HUES6 (cell line): ENCODE results near the gene ZNF804A.

Experiments
- H3K27ac ChIP-seq: 2 replicates; pipeline ENCODE4 v1.7.0; 2013; ENCODE audit warnings: low read depth, mild to moderate bottlenecking, low read length, inconsistent platforms
- H3K27me3 ChIP-seq: 2 replicates; pipeline ENCODE4 v1.6.1; 2013; ENCODE audit warnings: low read length; ENCODE audit not compliant: control insufficient read depth, insufficient read depth
- H3K36me3 ChIP-seq: 2 replicates; pipeline ENCODE4 v1.6.1; 2013; ENCODE audit warnings: low read length; ENCODE audit not compliant: control insufficient read depth, insufficient read depth
- H3K4me1 ChIP-seq: 2 replicates; pipeline ENCODE4 v1.6.1; 2013; ENCODE audit warnings: low read length; ENCODE audit not compliant: control insufficient read depth, insufficient read depth
- H3K4me3 ChIP-seq: 2 replicates; pipeline ENCODE4 v1.5.1; 2013; ENCODE audit warnings: low read depth, low read length
- H3K9ac ChIP-seq: one replicate; pipeline ENCODE4 v1.6.1; 2013; ENCODE audit warnings: mild to moderate bottlenecking, low read length
- H3K9me3 ChIP-seq: 2 replicates; pipeline ENCODE4 v1.6.1; 2013; ENCODE audit warnings: low read depth, low read length; ENCODE audit not compliant: control insufficient read depth, insufficient read depth

ZNF804A gene

DNA sequence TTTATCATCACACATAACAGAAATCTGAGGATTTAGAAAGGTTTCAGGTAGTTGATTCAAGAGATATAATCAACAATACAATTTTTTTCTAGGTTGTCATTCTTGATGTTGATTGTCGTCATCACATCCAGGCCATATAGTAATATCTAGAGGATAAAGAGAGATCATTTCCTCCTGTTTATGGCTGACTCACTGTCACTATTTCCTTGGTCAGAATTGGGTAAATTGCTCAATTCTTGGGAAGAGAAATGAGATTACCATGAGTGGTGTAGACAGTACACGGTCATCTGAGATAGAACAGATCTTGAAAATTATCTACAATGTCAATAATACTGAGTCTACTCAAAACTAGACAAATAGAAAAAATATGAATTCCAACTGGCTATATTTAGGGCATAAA is 78.8 kb downstream of the ZNF804A start:
- H3K9ac ChIP-seq, result no peak overlapping the region
- no peaks in the 10 kb centered on the region for H3K27me3 ChIP-seq
- no peaks in the 10 kb centered on the region for H3K36me3 ChIP-seq
- H3K4me1 ChIP-seq, result no peaks in the 10 kb centered on the region
- peaks cover 14% of the 10 kb centered on the region for H3K9me3 ChIP-seq
- no peak overlapping the region for H3K4me3 ChIP-seq
- H3K27ac ChIP-seq, result no peak overlapping the region

GRCh38 chr2:184679219-184680018 is 81.1 kb downstream of the ZNF804A start:
- no peak overlapping the region for H3K27ac ChIP-seq
- H3K9me3 ChIP-seq, result peaks cover 14% of the 10 kb centered on the region
- H3K4me3 ChIP-seq, result no peak overlapping the region
- no peaks in the 10 kb centered on the region for H3K36me3 ChIP-seq
- no peaks in the 10 kb centered on the region for H3K27me3 ChIP-seq
- no peak overlapping the region for H3K9ac ChIP-seq
- no peaks in the 10 kb centered on the region for H3K4me1 ChIP-seq

DNA sequence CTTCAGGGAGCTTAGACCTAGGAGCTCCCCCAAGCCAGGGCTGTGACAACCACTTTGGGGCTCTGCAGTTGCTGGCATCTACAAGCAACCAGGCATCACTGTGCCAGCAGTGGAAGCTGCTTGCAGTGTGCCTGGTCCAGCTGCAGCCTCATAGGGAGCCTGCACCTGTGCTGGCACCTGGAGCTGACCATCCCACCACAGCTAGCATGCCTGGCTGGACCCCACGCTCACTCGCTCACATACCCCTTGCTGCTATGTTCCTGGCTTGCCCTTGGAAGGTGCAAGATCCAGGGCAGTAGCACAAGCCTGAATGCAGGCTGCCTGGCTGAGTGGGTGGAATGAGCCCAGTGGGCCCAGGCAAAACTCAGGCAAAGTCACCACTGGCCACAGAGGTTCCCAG is 82.5 kb downstream of the ZNF804A start:
- no peaks in the 10 kb centered on the region for H3K27me3 ChIP-seq
- no peaks in the 10 kb centered on the region for H3K36me3 ChIP-seq
- H3K9me3 ChIP-seq, result peaks cover 14% of the 10 kb centered on the region
- H3K9ac ChIP-seq, result no peak overlapping the region
- no peak overlapping the region for H3K27ac ChIP-seq
- H3K4me1 ChIP-seq, result no peaks in the 10 kb centered on the region
- no peak overlapping the region for H3K4me3 ChIP-seq

GRCh38 chr2:184681642-184682321 is 83.5 kb downstream of the ZNF804A start:
- Histone ChIP-seq H3K4me3 (no peak overlapping the region), H3K9ac (no peak overlapping the region), H3K27ac (no peak overlapping the region), H3K9me3 (peaks cover 14% of the 10 kb centered on the region), H3K4me1 (no peaks in the 10 kb centered on the region), H3K36me3 (no peaks in the 10 kb centered on the region), H3K27me3 (no peaks in the 10 kb centered on the region)

DNA sequence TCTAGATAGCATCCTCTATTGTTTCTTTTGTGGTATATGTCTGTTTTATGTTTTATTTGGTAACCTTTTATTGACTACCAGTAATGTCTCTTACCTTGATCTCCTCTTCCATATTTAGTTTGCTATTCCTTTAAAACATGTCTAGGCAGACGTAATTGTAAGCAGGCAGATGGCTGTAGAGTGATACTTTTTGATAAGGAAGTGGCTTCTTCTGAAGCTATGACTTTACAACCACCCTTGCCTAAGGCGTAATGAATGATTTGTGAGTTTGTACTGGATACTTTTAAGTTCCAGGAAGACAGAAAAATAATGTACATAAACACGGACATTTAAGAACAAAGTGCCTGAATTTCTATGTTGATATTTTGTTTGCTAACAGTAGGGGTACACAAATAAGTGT is 85.6 kb downstream of the ZNF804A start:
- H3K9me3 ChIP-seq, result peaks cover 14% of the 10 kb centered on the region
- H3K9ac ChIP-seq, result no peak overlapping the region
- H3K4me1 ChIP-seq, result no peaks in the 10 kb centered on the region
- no peak overlapping the region for H3K27ac ChIP-seq
- H3K36me3 ChIP-seq, result no peaks in the 10 kb centered on the region
- H3K27me3 ChIP-seq, result no peaks in the 10 kb centered on the region
- H3K4me3 ChIP-seq, result no peak overlapping the region

DNA sequence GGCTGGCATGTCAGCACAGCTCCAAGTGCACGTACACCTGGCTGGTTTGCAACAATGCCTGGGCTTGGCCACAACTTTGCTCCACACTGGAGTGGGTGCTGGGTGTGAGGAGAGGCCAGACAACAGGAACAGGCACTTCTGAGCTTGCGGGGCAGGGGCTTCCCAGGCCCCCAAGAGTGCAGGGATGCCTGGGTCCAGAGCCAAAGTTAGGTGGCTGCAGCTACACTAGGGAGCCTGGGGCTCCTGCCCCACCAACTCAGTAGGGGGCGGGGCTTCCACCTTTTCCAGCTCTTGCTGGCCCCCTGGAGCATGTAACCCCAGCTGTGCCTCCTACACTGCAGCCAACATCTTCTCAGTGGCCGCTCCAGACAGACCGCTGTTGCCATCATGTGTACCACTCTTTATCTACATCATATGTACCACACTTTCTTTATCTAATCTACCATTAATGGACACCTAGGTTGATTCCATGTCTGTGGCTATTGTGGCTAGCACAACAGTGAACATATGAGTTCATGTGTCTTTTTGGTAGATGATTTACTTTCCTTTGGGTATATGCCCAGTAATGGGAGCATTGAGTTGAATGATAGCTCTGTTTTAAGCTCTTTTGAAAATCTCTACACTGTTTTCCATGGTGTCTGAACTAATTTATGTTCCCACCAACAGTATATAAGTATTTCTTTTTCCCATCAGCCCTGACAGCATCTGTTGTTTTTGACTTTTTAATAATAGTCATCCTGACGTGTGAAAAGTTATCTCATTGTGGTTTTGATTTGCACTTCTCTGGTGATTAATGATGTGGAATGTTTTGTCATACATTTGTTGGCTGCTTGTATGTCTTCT is 87.9 kb downstream of the ZNF804A start:
- no peaks in the 10 kb centered on the region for H3K36me3 ChIP-seq
- H3K4me3 ChIP-seq, result no peak overlapping the region
- H3K4me1 ChIP-seq, result no peaks in the 10 kb centered on the region
- no peak overlapping the region for H3K9ac ChIP-seq
- no peak overlapping the region for H3K27ac ChIP-seq
- no peaks in the 10 kb centered on the region for H3K9me3 ChIP-seq
- no peaks in the 10 kb centered on the region for H3K27me3 ChIP-seq

DNA sequence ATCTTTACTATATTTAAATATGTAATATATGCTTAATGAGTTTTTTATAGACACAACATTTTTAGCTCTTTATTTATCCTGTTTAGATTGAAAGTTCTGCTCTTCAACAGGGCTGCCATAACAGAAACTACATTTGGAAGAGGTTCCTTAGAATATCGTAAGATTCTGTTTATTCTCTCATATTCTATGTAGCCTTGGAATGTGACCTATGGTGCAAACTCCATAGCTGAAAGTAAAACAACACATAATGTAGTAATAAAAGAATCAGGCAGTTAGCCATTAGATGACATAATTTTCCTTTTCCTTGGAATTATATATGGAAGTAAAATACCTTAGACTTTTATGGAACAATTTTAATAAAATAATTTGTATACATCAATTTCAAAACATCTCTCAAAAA is 91.3 kb downstream of the ZNF804A start:
- Histone ChIP-seq H3K4me3 (no peak overlapping the region), H3K9ac (no peak overlapping the region), H3K9me3 (no peaks in the 10 kb centered on the region), H3K36me3 (no peaks in the 10 kb centered on the region), H3K27ac (no peak overlapping the region), H3K27me3 (no peaks in the 10 kb centered on the region), H3K4me1 (no peaks in the 10 kb centered on the region)

DNA sequence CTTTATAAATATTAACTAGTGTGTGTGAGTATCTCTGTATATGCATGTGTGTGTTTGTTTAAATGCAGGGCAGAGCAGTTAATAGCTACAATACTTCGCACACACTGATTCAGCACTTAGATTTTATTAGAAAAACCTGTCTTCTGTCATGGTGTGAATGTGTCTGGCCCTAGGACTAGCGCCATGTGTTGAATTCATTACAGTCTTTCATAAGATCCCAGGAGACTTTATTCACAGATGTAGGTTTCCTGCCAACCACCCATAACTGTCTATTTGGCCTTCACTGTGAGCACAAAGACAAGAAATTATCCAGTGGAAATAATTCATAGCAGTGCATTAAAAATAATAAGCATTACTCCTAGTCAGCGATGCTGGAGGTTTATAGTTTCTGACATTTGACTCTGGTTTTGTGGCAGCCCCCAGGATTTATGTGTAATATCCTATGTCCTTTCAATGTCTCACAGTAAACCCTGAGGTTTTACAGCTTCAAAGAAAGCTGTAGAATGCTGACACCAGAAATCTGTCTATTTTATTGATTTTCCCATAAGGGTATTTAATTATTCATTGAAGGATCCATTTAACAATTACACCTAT is 93.9 kb downstream of the ZNF804A start:
- Histone ChIP-seq H3K36me3 (no peaks in the 10 kb centered on the region), H3K4me3 (no peak overlapping the region), H3K27ac (no peak overlapping the region), H3K27me3 (no peaks in the 10 kb centered on the region), H3K9ac (no peak overlapping the region), H3K9me3 (no peaks in the 10 kb centered on the region), H3K4me1 (no peaks in the 10 kb centered on the region)

- Histone ChIP-seq H3K36me3 (no peaks in the 10 kb centered on the region), H3K9ac (no peak overlapping the region), H3K4me1 (no peaks in the 10 kb centered on the region), H3K27ac (no peak overlapping the region), H3K4me3 (no peak overlapping the region), H3K9me3 (no peaks in the 10 kb centered on the region), H3K27me3 (no peaks in the 10 kb centered on the region)
Observed at GRCh38 chr2:184696644-184697043, 98.3 kb downstream of the ZNF804A start.

GRCh38 chr2:184698476-184698875 is 100.1 kb downstream of the ZNF804A start:
- Histone ChIP-seq H3K9ac (no peak overlapping the region), H3K27ac (no peak overlapping the region), H3K27me3 (no peaks in the 10 kb centered on the region), H3K36me3 (no peaks in the 10 kb centered on the region), H3K4me1 (no peaks in the 10 kb centered on the region), H3K4me3 (no peak overlapping the region), H3K9me3 (no peaks in the 10 kb centered on the region)
